Kidney (tissue), 14 donors: Measurements from ENCODE around the gene WASF2. TPM values are rescaled to one million over a fixed set of nuclear protein-coding genes. Genes with fewer than 3 reads are reported as not detected.

Source experiments
- DNase-seq, 5 donors: peaks; one replicate each; pipeline ENCODE4 v3.0.0-alpha.2; 2013 to 2020
- FAIRE-seq: peaks from 2 replicates; lab custom pipeline; 2012; peaks lifted over from hg19 to GRCh38; lab: Jason Lieb, UNC
- H3K27ac ChIP-seq, 2 donors: one replicate each; pipeline ENCODE4 v1.7.0; 2013; ENCODE audit warnings: low read depth in 2 of 2, low read length in 2 of 2, inconsistent platforms in 1 of 2
- H3K27me3 ChIP-seq: one replicate; pipeline ENCODE4 v1.7.1; 2013; ENCODE audit warnings: low read length, inconsistent platforms; ENCODE audit not compliant: control insufficient read depth, insufficient read depth
- H3K36me3 ChIP-seq, 3 donors: one replicate each; pipeline versions ENCODE4 v1.7.0 to v1.7.1; 2013; ENCODE audit warnings: low read length in 3 of 3, control low read depth in 1 of 3, inconsistent platforms in 1 of 3; ENCODE audit not compliant: insufficient read depth in 3 of 3, control insufficient read depth in 2 of 3
- H3K4me1 ChIP-seq, 3 donors: one replicate each; pipeline versions ENCODE4 v1.7.0 to v1.7.1; 2013; ENCODE audit warnings: low read length in 3 of 3, inconsistent platforms in 1 of 3, low read depth in 1 of 3; ENCODE audit not compliant: control insufficient read depth in 2 of 3, insufficient read depth in 2 of 3
- H3K4me3 ChIP-seq, 3 donors: one replicate each; pipeline versions ENCODE4 v1.7.0 to v1.8.1; 2013; ENCODE audit warnings: low read length in 3 of 3, control low read depth in 1 of 3, inconsistent platforms in 1 of 3
- H3K9ac ChIP-seq, 3 donors: one replicate each; pipeline versions ENCODE4 v1.7.0 to v1.7.1; 2013; ENCODE audit warnings: low read length in 3 of 3, control low read depth in 1 of 3, inconsistent platforms in 1 of 3
- H3K9me3 ChIP-seq, 3 donors: one replicate each; pipeline versions ENCODE4 v1.7.0 to v1.7.1; 2013; ENCODE audit warnings: low read length in 3 of 3, control low read depth in 1 of 3, inconsistent platforms in 1 of 3; ENCODE audit not compliant: control insufficient read depth in 2 of 3, insufficient read depth in 1 of 3
- CTCF ChIP-seq: IDR thresholded peaks from 3 replicates; pipeline ENCODE4 v1.5.1; 2012; ENCODE audit warnings: mild to moderate bottlenecking, moderate library complexity, borderline replicate concordance; ENCODE audit not compliant: insufficient read depth; ENCODE audit errors: extremely low read depth
- intact Hi-C: fragments of 100-400 bp; cut with DNase I; formaldehyde crosslinking; loops from one replicate; pipeline ENCODE4 v1.11.1; 2022
- polyA plus RNA-seq: library from polyadenylated mRNA; stranded (reverse); fragments of 350-450 nt; fragmentation: Illumina TruSeq; extraction: RNeasy Lipid Tissue Mini Kit (QIAGEN cat#74804); gene quantifications from one replicate; pipeline ENCODE4 v1.2.3, GENCODE V29; 2014; ENCODE audit warnings: low read depth, low replicate concordance; ENCODE audit not compliant: insufficient read depth
- total RNA-seq: library from RNA; stranded (reverse); fragmentation: NEBNext Ultra II Directional; extraction: Animal tissue kit (Norgen Biotek cat#: 25700); gene quantifications from one replicate; pipeline ENCODE4 v1.2.1, GENCODE V29; 2021
- donor health status: control.
- donor health status: control.
- donor health status: control.
- donor health status: control.
- donor health status: control.
- donor health status: DM: yes; HTN: yes; CAD: no.
- donor health status: Normal renal cell carcinoma (clear cell type).

The WASF2 gene
- total and polyA plus RNA-seq, 2 donors from 2014 or later: 23.9 to 159 TPM

- no peak for TF ChIP-seq CTCF
- FAIRE-seq (no peak), DNase-seq (no peak)
- Histone ChIP-seq H3K27ac (peak overlapping the region; percentile 30 to 66), H3K4me3 (peak overlapping the region in 1 of 3 donors; percentile 40), H3K27me3 (no peaks in the 10 kb centered on the region), H3K4me1 (peaks cover 5 to 29% (median 28%) of the 10 kb centered on the region in 3 donors), H3K9me3 (no peaks in the 10 kb centered on the region), H3K36me3 (peaks cover 0 to 13% (median 0%) of the 10 kb centered on the region in 3 donors), H3K9ac (peak overlapping the region in 1 of 3 donors; percentile 21)
- intact Hi-C loops: no loop called here
These were observed 60.9 kb downstream of the WASF2 start for GRCh38 chr1:27429029-27429425.

GRCh38 chr1:27428316-27429028, 61.5 kb downstream of the WASF2 start:
- H3K4me3 ChIP-seq: peak overlapping the region in 2 of 3 donors; percentile 36 to 40
- FAIRE-seq (no peak), DNase-seq (peak; percentile 66 to 81 (median 78))
- no peaks in the 10 kb centered on the region for H3K9me3 ChIP-seq
- H3K4me1 ChIP-seq: peaks cover 5 to 28% (median 27%) of the 10 kb centered on the region in 3 donors
- peak overlapping the region; percentile 66 to 70 for H3K27ac ChIP-seq
- H3K9ac ChIP-seq: peak overlapping the region in 2 of 3 donors; percentile 16 to 28
- TF ChIP-seq CTCF: no peak
- no peaks in the 10 kb centered on the region for H3K27me3 ChIP-seq
- peaks cover 0 to 13% (median 0%) of the 10 kb centered on the region in 3 donors for H3K36me3 ChIP-seq
- intact Hi-C loops: no loop called here

- Histone ChIP-seq H3K27me3 (no peaks in the 10 kb centered on the region), H3K4me3 (no peak overlapping the region), H3K36me3 (peaks cover 0 to 13% (median 0%) of the 10 kb centered on the region in 3 donors), H3K4me1 (peaks cover 5 to 28% (median 26%) of the 10 kb centered on the region in 3 donors), H3K9me3 (no peaks in the 10 kb centered on the region), H3K9ac (peak overlapping the region in 1 of 3 donors; percentile 28), H3K27ac (peak overlapping the region in 1 of 2 donors; percentile 70)
- intact Hi-C loops: no loop called here
- FAIRE-seq: no peak
- no peak for DNase-seq
- no peak for TF ChIP-seq CTCF
These were observed 62.1 kb downstream of the WASF2 start for GRCh38 chr1:27427816-27428315.
